PFSK-1 (cell line): ENCODE results near the gene ANKRD24.

Source experiments
- POLR2AphosphoS5 ChIP-seq: IDR thresholded peaks from 2 replicates; pipeline ENCODE4 v1.6.1; 2012; ENCODE audit warnings: low read depth, mild to moderate bottlenecking, control low read depth, low read length, moderate library complexity
- SIN3A ChIP-seq: IDR thresholded peaks from 2 replicates; pipeline ENCODE4 v1.6.1; 2012; ENCODE audit warnings: mild to moderate bottlenecking, low read length, moderate library complexity, borderline replicate concordance; ENCODE audit not compliant: insufficient read depth
- TF ChIP-seq, protein P1 (sequence below), 2 experiments: IDR thresholded peaks; 2 replicates each; pipeline versions ENCODE4 v1.6.1 to v1.8.0; 2011 to 2012; ENCODE audit warnings: low read depth in 2 of 2, low read length in 2 of 2, control low read depth in 1 of 2, inconsistent platforms in 1 of 2, mild to moderate bottlenecking in 1 of 2, moderate library complexity in 1 of 2; ENCODE audit not compliant: insufficient read depth in 1 of 2

DNA sequence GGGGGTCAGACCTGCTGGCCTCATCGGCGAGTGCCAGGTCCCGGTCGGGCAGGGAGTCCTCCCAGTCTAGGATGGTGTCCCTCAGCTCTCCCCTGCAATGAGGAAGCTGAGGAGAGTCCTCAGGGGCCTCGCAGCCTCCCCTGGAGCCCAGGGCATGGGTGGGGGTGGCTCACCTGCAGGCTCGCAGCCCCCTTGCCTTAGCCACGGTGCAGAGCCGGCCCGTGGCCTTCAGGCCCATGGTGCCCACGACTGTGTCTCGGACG is 6.9 kb upstream of the ANKRD24 start:
- TF ChIP-seq POLR2AphosphoS5 (no peak), SIN3A (no peak)
- TF ChIP-seq, protein P1, sequence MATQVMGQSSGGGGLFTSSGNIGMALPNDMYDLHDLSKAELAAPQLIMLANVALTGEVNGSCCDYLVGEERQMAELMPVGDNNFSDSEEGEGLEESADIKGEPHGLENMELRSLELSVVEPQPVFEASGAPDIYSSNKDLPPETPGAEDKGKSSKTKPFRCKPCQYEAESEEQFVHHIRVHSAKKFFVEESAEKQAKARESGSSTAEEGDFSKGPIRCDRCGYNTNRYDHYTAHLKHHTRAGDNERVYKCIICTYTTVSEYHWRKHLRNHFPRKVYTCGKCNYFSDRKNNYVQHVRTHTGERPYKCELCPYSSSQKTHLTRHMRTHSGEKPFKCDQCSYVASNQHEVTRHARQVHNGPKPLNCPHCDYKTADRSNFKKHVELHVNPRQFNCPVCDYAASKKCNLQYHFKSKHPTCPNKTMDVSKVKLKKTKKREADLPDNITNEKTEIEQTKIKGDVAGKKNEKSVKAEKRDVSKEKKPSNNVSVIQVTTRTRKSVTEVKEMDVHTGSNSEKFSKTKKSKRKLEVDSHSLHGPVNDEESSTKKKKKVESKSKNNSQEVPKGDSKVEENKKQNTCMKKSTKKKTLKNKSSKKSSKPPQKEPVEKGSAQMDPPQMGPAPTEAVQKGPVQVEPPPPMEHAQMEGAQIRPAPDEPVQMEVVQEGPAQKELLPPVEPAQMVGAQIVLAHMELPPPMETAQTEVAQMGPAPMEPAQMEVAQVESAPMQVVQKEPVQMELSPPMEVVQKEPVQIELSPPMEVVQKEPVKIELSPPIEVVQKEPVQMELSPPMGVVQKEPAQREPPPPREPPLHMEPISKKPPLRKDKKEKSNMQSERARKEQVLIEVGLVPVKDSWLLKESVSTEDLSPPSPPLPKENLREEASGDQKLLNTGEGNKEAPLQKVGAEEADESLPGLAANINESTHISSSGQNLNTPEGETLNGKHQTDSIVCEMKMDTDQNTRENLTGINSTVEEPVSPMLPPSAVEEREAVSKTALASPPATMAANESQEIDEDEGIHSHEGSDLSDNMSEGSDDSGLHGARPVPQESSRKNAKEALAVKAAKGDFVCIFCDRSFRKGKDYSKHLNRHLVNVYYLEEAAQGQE (IDR thresholded peaks at IDR 0.05; ENCODE audit: insufficient read depth in 1 of 2, low read depth in 2 of 2, low read length in 2 of 2) = no peak
